ENCODE data around the gene TRIM7.

The TRIM7 gene

DNA sequence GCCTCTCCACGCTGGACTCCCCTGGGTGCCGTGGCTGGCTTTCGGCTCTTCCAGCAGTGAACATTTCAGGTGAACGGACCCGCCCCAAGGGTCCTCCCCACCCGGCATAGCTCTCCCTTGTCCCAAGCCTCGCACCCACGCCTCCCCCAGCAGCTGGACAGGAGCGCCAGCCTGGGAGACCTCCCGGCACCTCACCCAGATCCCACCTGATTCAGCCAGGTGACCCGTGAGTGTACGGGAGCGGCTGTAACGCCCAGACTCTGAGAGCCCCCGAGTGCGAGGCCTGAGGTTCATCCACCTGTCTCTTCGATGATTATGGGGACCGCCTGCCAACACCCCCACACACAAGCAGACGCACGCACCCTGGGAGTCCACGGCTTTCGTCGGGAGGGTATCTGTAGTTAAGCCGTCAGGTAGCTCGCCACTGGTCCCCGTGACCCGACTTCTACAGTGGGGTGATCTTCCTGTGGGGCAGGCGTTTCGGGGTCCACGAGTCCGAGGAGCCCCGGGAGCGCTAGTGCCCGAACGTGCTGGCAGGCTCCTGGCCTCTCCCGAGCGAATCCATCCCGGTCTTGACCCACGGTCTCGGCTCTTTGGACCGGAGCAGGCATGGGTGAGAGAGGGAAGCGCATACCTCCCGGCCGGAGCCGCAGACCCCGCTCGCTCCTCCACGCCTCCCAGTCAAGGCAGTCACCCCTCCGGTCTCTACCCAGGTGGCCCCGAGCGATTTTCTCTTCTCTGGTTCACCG is 14.9 kb downstream of the TRIM7 start:
- no peaks in the 10 kb centered on the region for H3K9me2 ChIP-seq (replicated peaks; ENCODE audit: low read depth, low read length)
- no peaks in the 10 kb centered on the region for H3F3A ChIP-seq (ENCODE audit: low read depth)
- no peaks in the 10 kb centered on the region for H3K9me3 ChIP-seq (ENCODE audit: insufficient read depth, low read depth, low read length)
- peak overlapping the region; percentile 93 for H3K4me2 ChIP-seq (ENCODE audit: low read depth, low read length, poor library complexity, severe bottlenecking)
- no peaks in the 10 kb centered on the region for H3K27me3 ChIP-seq (ENCODE audit: insufficient read depth, low read length, poor library complexity, severe bottlenecking)
- H3K79me2 ChIP-seq (ENCODE audit: insufficient read depth, low read length) = no peaks in the 10 kb centered on the region
- H3K4me3 ChIP-seq (ENCODE audit: low read length, poor library complexity, severe bottlenecking) = peak overlapping the region; percentile 95
- peak overlapping the region; percentile 92 for H3K9ac ChIP-seq (ENCODE audit: low read depth, low read length, poor library complexity, severe bottlenecking)
- H2AFZ ChIP-seq (ENCODE audit: low read length) = peak overlapping the region; percentile 64
- H3K4me1 ChIP-seq (ENCODE audit: insufficient read depth, low read length, poor library complexity, severe bottlenecking) = peaks cover 7% of the 10 kb centered on the region
- no peak for TF ChIP-seq EZH2phosphoT487 (IDR thresholded peaks at IDR 0.05; ENCODE audit: borderline replicate concordance)
- TF ChIP-seq, protein P1, sequence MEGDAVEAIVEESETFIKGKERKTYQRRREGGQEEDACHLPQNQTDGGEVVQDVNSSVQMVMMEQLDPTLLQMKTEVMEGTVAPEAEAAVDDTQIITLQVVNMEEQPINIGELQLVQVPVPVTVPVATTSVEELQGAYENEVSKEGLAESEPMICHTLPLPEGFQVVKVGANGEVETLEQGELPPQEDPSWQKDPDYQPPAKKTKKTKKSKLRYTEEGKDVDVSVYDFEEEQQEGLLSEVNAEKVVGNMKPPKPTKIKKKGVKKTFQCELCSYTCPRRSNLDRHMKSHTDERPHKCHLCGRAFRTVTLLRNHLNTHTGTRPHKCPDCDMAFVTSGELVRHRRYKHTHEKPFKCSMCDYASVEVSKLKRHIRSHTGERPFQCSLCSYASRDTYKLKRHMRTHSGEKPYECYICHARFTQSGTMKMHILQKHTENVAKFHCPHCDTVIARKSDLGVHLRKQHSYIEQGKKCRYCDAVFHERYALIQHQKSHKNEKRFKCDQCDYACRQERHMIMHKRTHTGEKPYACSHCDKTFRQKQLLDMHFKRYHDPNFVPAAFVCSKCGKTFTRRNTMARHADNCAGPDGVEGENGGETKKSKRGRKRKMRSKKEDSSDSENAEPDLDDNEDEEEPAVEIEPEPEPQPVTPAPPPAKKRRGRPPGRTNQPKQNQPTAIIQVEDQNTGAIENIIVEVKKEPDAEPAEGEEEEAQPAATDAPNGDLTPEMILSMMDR (conservative IDR thresholded peaks at IDR 0.05; ENCODE audit: low read length) = no peak
- H4K20me1 ChIP-seq (ENCODE audit: insufficient read depth, low read length, poor library complexity, severe bottlenecking) = no peaks in the 10 kb centered on the region
- no peaks in the 10 kb centered on the region for H3K36me3 ChIP-seq (ENCODE audit: insufficient read depth, low read length)

DNA sequence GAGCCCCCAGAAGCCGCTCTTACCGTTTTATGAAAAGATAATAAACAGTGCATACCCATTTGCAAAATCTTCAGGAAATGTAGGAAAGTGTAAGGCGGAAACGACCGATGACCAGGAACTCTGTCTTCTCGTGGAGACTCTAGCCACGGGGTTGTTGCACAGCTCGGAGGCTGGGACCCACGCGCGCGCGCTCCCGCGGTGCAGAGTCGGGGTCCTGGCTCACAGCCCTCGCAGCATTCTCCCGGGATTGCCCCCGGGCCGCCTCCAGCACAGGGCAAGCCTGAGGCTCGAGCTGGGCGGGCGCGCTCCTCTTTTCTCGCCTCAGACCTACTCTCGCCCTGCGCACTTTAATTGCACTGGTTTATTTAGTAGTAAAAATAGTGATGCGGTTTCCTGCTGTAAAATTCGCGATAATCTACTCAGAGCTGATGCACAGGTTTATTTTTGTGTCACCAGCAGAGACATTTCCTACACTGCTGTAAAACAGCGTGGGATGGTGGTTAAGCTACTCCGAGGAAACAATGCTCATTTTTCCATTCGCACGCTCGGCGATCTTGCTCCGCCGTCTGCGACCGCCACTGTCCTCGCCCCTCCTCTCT is 15.5 kb downstream of the TRIM7 start:
- peak overlapping the region; percentile 64 for H2AFZ ChIP-seq (ENCODE audit: low read length)

DNA sequence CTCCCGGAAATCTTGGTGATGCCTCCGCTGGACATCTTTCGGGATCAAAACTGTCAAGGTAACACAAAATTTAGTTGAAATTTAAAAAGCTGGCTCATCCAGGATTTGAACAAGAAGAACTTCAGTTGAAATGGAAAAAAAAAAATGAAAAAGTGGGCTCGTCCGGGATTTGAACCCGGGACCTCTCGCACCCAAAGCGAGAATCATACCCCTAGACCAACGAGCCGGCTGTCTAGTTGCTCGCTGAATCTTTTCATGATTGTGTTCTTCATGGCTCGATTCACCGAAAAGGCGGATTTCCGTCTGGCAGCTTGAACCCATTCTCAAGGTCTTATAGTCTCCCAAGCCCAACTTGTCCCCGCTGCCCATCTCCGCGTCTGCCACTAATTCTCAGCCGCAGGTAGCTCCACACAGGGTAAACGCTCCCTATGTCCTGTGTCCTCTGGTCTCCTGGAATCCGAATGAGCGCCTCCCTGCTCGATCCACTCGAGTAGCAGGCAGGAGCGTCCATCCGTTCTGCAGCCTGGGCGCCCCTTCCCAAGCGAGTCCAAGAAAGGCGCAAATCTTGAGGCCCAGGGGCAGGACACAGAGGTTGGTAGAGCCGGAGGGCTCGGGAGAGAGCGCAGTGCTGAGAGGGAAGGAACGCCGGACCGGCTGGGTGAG is 16.2 kb downstream of the TRIM7 start:
- peak overlapping the region; percentile 95 for H3K4me3 ChIP-seq (ENCODE audit: low read length, poor library complexity, severe bottlenecking)
- H3K79me2 ChIP-seq (ENCODE audit: insufficient read depth, low read length) = no peaks in the 10 kb centered on the region
- peak overlapping the region; percentile 93 for H3K4me2 ChIP-seq (ENCODE audit: low read depth, low read length, poor library complexity, severe bottlenecking)
- no peaks in the 10 kb centered on the region for H3F3A ChIP-seq (ENCODE audit: low read depth)
- TF ChIP-seq EZH2phosphoT487 (IDR thresholded peaks at IDR 0.05; ENCODE audit: borderline replicate concordance) = no peak
- TF ChIP-seq, protein P1 (conservative IDR thresholded peaks at IDR 0.05; ENCODE audit: low read length) = no peak
- H3K9ac ChIP-seq (ENCODE audit: low read depth, low read length, poor library complexity, severe bottlenecking) = peak overlapping the region; percentile 92
- no peaks in the 10 kb centered on the region for H3K36me3 ChIP-seq (ENCODE audit: insufficient read depth, low read length)
- peaks cover 7% of the 10 kb centered on the region for H3K4me1 ChIP-seq (ENCODE audit: insufficient read depth, low read length, poor library complexity, severe bottlenecking)
- H3K9me3 ChIP-seq (ENCODE audit: insufficient read depth, low read depth, low read length) = no peaks in the 10 kb centered on the region
- no peaks in the 10 kb centered on the region for H3K27me3 ChIP-seq (ENCODE audit: insufficient read depth, low read length, poor library complexity, severe bottlenecking)
- H4K20me1 ChIP-seq (ENCODE audit: insufficient read depth, low read length, poor library complexity, severe bottlenecking) = no peaks in the 10 kb centered on the region
- peak overlapping the region; percentile 64 for H2AFZ ChIP-seq (ENCODE audit: low read length)
- H3K9me2 ChIP-seq (replicated peaks; ENCODE audit: low read depth, low read length) = no peaks in the 10 kb centered on the region

More for the DNA sequence above, 15.5 kb downstream of the TRIM7 start:
- no peak for TF ChIP-seq EZH2phosphoT487 (IDR thresholded peaks at IDR 0.05; ENCODE audit: borderline replicate concordance)
- TF ChIP-seq, protein P1 (conservative IDR thresholded peaks at IDR 0.05; ENCODE audit: low read length) = no peak
- Histone ChIP-seq H3K27me3 (ENCODE audit: insufficient read depth, low read length, poor library complexity, severe bottlenecking) (no peaks in the 10 kb centered on the region), H3F3A (ENCODE audit: low read depth) (no peaks in the 10 kb centered on the region), H3K9ac (ENCODE audit: low read depth, low read length, poor library complexity, severe bottlenecking) (peak overlapping the region; percentile 92), H3K4me2 (ENCODE audit: low read depth, low read length, poor library complexity, severe bottlenecking) (peak overlapping the region; percentile 93), H3K4me3 (ENCODE audit: low read length, poor library complexity, severe bottlenecking) (peak overlapping the region; percentile 95), H3K4me1 (ENCODE audit: insufficient read depth, low read length, poor library complexity, severe bottlenecking) (peaks cover 7% of the 10 kb centered on the region), H3K79me2 (ENCODE audit: insufficient read depth, low read length) (no peaks in the 10 kb centered on the region), H3K9me3 (ENCODE audit: insufficient read depth, low read depth, low read length) (no peaks in the 10 kb centered on the region), H4K20me1 (ENCODE audit: insufficient read depth, low read length, poor library complexity, severe bottlenecking) (no peaks in the 10 kb centered on the region), H3K36me3 (ENCODE audit: insufficient read depth, low read length) (no peaks in the 10 kb centered on the region), H3K9me2 (replicated peaks; ENCODE audit: low read depth, low read length) (no peaks in the 10 kb centered on the region)
